Right renal cortex interstitium (tissue), 3 donors: Measurements from ENCODE around the gene VAV2. TPM values are rescaled to one million over a fixed set of nuclear protein-coding genes. Genes with fewer than 3 reads are reported as not detected.
"Not testable (repeated sequence)": the region's sequence is repeated elsewhere in the genome, so short reads cannot be mapped to it uniquely, and the experiment has no call there.

Experiments used
- DNase-seq, 3 donors: peaks; one replicate each; pipeline ENCODE4 v3.0.0-alpha.2; 2013; ENCODE audit warnings: low read depth in 3 of 3, low spot score in 2 of 3
- polyA plus RNA-seq, 3 donors: library from polyadenylated mRNA; unstranded; fragments of 120-200 nt; gene quantifications; one replicate each; pipeline ENCODE4 v1.2.1, GENCODE V29; 2013; ENCODE audit not compliant: insufficient read length in 3 of 3

The VAV2 gene
- polyA plus RNA-seq, 3 donors: 34.2 to 34.8 (median 34.8) TPM

DNA sequence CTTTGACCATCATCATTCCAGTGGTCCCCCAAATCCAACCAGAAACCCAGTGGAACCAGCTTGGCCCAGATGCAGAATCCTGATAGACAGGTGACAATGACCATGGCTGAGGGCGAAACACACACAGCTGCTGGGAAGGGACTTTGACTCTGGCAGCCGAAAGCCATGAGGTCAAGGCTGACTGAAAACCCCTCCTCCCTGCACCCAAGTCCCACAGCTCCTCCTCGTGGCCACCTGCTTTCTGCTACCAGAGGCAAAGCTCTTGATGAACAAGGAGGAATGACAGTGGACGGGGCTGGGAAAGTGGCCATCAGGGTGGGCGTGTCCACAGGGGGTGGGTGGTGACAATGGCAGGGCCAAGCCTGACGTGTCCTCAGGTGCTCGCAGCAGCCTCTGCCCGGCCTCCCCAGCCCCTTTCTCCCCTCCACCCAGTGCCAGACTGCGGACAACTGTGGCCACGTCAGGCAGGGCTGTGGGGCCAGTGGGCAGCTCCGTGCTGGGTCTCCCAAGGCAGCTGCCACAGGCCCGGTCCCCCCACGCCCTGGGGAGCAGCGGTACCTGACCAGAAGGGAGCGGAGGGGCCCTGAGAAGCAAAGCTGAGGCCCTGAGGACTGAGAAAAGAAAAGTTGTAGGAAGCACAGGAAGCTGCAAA, 223.1 kb downstream of the VAV2 start:
- no peak for DNase-seq

DNA sequence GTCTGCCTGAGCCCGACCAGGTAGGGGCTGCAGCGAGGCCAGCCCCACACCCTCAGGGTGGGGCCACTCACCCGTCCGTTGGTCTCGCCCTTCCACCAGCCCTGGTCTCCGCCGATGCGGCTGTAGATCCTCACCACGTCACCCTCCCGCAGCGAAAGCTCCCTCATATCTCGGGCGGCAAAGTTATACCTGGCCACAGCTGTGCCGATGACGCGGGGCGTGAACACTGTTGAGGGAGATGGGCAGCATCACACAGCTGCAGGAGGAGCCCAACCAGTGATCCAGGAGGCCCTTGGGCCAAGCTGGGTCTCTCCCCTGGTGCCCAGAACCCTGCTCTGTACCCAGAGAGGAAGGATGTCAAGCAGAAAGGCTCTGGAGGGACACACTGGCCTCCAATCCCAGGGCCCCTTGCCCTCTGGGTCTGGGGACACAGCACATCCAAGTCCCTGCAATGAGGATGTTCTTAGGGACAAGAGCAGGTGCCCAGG, 223.7 kb downstream of the VAV2 start:
- DNase-seq: no peak

DNA sequence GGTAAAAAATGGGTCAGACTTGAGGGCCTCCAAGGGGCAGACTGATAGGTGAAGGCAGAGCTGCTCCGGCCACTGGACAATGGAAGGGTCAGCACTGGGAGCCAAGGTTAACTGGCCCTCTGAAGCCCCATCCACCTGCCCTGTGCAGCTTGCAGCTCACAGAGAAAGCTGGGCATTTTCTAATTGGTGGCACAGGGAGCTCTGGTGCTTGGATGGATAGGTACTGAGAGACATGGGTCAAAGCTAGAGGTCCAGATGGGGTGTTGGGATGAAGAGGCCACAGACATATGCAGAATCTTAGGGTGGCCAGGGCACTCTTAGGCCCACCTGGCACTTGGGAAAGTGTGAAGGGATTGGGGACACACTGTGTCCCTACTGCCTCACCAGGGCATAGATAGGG, 224.5 kb downstream of the VAV2 start:
- no peak for DNase-seq

DNA sequence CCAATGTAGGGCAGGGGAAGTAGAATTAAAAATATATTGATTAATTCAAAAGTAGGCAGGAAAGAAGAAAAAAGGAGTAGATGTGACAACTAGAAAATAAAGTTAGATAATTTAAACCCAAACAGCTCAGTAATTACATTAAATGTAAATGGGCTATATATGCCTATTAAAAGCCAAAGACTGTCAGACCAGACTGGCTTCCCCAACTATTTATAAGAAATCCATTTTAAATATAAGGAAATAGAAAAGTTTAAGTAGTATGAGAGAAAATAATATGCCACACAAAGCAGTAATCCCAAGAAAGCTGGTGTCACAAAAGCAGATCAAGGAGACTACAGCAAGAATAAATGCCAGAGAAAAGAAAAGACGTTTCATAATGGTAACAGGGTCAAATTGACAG, 225.1 kb downstream of the VAV2 start:
- DNase-seq: no peak

GRCh38 chr9:133766234-133766633, 225.9 kb downstream of the VAV2 start:
- not testable (repeated sequence) for DNase-seq

GRCh38 chr9:133763272-133764183, 228.6 kb downstream of the VAV2 start:
- DNase-seq: no peak

GRCh38 chr9:133762488-133763271, 229.4 kb downstream of the VAV2 start:
- no peak for DNase-seq

- DNase-seq: no peak
Measured at GRCh38 chr9:133761641-133762248, 230.4 kb downstream of the VAV2 start.

DNA sequence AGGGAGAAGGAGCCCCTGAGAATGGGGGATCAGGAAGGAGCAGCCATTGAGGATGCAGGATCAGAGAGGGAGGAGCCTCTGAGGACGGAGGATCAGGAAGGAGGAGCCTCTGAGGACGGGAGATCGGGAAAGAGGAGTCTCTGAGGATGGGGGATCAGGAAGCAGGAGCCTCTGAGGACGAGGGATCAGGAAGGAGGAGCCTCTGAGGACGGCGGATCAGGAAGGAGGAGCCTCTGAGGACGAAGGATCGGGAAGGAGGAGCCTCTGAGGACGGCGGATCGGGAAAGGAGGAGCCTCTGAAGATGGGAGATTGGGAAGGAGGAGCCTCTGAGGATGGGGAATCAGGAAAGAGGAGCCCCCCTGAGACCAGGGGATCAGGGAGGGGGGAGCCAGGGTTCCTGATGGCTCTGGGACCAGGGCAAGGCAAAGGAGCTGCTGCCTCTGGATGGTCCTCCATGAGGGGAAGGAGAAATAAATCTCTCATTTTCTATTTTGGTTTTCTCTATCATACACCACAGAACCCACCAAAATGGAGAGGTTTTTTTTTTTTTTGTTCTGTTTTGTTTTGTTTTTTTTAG, 231.3 kb downstream of the VAV2 start:
- DNase-seq: no peak

GRCh38 chr9:133759946-133760345, 232.2 kb downstream of the VAV2 start:
- no peak for DNase-seq

DNA sequence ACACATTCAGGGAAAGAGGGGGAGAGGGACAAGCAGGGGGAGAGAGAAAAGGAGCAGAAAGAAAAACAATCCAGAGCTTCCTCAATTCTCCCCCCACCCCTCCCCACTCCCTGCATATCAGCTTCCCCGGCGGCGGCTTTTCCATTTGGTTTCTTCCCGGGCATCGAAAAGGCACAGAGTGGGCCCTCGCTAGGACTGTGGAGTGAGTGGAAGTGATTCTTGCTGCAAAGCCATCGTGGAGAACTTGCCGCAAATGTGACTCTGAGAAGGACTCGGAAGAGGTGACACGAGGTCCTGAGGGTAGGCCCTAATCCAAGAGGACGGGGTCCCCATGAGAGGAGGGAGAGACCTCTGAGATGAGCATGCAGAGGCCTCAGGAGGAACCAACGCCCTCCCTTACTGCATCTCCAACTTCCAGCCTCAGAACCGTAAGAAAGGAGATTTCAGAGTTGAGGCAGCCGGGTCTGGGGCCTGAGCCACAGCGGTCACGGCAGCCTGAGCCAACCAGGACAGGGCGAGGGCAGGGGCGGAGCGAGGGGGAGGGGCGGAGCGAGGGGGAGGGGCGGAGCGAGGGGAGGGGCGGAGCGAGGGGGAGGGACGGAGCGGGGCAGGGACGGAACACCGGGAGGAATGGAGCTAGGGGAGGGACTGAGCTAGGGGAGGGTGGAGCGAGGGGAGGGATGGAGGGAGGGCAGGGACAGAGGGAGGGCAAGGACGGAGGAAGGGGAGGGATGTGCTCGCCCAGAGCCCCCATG, 232.8 kb downstream of the VAV2 start:
- DNase-seq: no peak

- DNase-seq: no peak
Measured at GRCh38 chr9:133758228-133758627, 233.9 kb downstream of the VAV2 start.

DNA sequence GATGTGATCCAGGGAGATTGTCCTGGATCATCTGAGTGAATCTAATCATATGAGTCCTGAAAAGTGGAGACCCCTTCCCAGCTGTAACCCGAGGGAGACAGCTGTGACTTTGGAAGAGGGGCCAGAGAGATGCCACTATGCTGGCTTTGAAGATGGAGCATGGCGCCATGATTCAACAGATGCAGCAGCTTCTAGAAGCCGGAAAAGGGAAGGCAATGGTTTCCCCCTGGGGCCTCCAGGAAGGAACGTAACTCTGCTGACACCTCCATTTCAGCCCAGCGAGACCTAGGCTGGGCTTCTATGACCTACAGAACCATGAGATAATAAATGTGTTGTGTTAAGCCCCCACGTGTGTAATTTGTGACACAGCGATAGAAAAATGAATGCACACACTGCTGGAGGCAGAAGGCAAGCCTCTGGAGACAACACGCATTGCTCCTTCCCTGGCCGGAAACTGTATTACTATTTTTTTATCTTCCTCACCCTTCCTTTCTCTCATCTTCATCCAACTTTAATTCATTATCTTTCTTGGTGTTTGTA, 237.4 kb downstream of the VAV2 start:
- DNase-seq: no peak

DNA sequence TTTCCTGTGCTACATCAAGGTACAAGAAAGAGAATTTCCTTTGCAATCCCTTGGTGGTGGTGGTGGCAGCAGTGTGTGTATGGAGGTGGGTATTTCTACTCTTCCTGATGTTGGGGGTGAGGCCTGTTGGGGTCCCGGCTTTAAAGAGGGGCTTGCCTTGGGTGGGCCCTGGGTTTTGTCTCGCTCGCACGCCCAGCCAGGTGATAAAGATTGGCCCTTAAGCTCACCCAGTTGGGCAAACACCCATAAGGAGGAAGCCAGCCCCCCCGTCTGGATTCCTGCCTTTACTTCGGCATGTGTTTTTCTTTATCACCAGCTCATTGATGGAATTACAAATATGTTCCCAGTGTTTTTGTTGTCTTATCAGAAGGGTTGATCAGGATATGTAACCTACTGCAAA, 237.9 kb downstream of the VAV2 start:
- DNase-seq: no peak

GRCh38 chr9:133752739-133753446, 239.2 kb downstream of the VAV2 start:
- no peak for DNase-seq

DNA sequence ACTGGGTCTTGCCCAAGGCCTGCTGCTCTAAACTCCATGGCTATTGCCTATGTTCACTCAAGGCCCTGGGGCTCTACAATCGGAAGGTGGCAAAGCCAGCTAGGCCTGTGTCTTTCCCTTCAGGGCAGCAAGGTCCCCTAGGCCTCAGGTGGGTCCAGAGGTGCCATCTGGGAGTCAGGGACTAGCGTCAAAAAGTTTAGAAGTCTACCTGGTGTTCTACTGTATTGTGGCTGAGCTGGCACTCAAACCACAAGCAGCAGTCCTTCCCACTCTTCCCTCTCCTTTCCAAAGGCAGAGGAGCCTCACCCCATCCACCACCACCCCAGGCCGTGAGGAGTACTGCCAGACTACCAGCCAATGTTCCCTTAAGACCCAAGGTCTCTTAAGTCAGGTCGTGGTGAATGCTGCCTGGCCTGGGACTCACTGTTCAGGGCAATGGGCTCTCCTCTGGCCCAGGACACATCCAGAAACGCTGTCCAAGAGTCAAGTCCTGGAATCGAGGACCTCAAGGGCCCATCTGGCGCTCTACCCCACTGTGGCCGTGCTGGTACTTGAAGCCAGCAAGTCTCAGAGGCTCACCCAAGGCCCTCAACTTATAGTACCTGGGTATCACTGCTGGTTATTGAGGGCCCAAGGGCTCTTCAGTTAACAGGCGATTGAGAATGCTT, 241.0 kb downstream of the VAV2 start:
- no peak for DNase-seq

DNA sequence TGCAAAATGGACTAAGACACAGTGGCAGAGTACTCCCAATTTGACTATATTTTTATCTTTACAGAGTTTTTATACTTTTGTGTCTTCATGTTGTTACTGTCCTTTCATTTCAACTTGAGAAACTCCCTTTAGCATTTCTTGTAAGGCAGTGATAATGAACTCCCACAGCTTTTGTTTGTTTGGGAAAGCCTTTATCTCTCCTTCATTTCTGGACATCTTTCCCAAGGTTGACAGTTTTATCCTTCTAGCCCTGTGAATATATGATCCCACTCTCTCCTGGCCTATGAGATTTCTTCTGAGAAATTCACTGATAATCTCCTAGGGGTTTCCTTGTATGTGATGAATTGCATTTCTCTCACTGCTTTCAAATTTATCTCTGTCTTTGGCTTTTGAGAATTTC, 244.8 kb downstream of the VAV2 start:
- DNase-seq: no peak

- not testable (repeated sequence) for DNase-seq
Measured at GRCh38 chr9:133744528-133744927, 247.6 kb downstream of the VAV2 start.
